GM20000 (cell line): ENCODE results near the gene TACC2.

Source experiments
- DNase-seq: peaks from one replicate; pipeline ENCODE4 v3.0.0; 2012; ENCODE audit warnings: low spot score
- TF ChIP-seq, protein P1 (sequence below): IDR thresholded peaks from 2 replicates; pipeline ENCODE4 v1.5.1; 2012; ENCODE audit warnings: mild to moderate bottlenecking, control low read depth; ENCODE audit errors: extremely low read depth, missing control alignments

TACC2 gene

DNA sequence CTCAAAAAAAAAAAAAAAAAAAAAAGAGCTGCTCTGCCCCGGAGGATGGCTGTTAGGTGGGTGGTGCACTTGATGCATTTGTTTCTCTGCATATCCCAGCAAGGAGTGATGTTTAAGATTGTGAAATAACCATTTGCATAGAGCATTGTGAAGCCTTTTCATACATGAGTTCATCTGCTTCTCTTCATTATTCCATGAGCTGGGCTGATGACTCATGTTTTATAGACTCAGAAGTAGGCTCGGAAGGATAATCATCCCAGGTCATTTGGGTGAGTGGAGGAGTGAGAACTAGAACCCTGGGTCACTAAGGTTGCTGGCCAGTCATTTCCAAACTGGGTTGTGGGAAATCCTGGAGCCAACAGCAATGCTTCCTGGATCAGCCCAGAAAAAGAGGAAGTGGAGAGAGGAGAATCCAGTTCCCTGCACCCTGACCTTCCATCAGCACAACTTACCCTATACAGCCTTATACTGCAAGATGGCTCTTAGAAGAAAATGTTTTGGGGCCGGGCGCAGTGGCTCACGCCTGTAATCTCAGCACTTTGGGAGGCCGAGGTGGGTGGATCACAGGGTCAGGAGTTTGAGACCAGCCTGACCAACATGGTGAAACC, 45.3 kb downstream of the TACC2 start:
- TF ChIP-seq, protein P1, sequence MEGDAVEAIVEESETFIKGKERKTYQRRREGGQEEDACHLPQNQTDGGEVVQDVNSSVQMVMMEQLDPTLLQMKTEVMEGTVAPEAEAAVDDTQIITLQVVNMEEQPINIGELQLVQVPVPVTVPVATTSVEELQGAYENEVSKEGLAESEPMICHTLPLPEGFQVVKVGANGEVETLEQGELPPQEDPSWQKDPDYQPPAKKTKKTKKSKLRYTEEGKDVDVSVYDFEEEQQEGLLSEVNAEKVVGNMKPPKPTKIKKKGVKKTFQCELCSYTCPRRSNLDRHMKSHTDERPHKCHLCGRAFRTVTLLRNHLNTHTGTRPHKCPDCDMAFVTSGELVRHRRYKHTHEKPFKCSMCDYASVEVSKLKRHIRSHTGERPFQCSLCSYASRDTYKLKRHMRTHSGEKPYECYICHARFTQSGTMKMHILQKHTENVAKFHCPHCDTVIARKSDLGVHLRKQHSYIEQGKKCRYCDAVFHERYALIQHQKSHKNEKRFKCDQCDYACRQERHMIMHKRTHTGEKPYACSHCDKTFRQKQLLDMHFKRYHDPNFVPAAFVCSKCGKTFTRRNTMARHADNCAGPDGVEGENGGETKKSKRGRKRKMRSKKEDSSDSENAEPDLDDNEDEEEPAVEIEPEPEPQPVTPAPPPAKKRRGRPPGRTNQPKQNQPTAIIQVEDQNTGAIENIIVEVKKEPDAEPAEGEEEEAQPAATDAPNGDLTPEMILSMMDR, result no peak
- DNase-seq, result no peak

DNA sequence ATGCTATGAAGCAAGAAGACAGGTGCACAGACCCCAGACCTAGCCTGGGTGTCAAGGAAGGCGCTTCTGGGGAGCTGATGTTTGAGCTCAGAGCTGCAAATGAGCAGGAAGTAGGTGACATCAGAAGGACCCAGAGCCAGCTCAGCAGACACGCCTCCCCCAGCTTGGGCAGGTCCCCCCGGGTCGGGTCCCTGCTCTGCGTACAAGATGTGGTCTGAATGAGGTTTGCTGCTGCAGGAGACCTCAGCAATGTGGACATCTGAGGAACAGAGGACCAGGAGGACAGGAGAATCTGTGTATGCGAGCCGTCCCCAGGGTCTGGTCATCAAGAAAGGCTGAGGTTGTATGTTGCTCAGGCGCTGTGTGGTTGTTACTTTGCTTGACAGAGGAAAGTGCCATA, 51.8 kb downstream of the TACC2 start:
- no peak for DNase-seq
- TF ChIP-seq, protein P1, result no peak

DNA sequence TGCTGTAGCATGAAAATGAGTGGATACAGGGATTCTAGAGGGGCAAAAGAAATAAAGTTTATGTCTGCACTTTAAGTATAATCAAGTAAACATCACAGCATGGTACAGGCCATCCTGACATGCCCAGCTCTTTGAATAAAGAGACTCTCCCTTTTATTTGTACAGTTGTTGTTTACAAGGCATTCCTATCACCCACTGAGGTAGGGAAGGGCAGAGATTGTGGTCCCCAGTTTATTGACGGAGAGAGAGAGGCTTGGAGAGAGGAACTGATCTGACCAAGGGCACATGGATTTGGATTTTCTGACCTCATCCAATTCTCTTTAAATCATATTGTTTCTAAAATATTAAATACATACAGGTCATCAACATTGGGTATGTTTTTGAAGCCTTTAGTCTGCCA, 53.9 kb downstream of the TACC2 start:
- DNase-seq, result no peak
- TF ChIP-seq, protein P1, result no peak

DNA sequence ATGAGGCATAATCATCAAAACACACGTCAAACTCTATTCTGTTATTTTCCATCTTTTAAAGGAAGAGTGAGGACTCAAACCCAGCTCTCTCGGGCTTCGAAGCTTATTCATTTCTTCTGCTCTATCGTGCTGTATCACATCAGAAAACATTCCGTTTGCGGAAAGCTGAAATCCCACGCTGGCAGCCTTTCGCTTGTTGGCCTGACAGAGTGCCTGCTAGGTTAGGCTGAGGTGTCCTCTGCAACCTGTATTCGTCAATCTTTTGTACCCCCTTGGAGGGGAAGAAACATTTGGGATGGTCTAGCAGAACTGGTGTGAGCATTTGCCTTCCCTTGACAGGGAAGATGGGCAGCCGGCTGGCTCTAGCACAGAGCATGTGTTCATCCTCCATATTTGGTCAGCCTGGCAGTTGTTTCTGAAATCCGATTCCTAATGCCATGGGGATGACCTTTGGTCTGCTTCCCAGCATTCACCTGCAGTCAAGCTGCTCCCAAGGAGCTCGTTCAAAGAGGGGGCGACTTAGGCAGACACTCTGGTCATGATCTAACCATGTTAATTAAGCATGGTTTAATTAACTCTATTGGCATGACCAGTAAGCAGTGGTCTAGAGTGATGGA, 55.2 kb downstream of the TACC2 start:
- TF ChIP-seq, protein P1, result no peak
- DNase-seq, result no peak

DNA sequence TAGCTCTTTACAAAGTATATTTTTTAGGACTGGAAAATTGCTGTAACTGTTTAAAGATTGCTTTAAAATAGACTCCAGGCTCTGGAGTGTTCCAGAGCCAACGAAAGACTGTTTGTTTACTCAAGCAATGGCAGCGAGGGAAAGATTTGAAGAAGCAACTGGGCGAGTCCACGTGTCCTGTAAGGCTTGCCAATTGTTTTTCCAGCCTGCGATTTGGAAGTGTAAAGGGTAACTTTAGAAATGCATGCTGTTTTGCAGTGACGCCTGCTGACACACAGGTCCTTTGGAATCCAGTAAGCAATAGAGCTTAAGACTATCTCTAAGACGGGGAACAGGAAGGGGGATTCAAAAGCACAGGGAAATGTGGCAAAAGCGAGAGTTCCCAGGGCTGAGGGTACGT, 55.8 kb downstream of the TACC2 start:
- no peak for DNase-seq
- TF ChIP-seq, protein P1, result no peak

DNA sequence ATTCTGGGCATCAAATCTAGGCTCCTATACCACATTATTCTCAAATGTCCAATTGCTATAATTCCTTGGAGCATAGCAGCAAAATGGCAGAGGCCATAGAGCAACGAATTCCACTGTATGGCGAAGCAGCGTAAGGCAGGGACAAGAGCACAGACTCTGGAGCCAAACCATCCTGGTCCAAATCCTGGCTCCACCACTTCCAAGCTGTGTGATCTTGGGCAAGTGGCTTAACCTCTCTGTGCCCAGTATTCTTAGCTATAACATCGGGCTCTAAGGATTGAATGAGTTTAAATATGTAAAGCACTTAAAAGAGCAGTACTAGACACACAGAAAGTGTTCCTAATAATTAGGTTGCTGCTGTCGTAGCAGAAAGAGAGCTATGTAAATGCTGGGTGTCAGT, 56.2 kb downstream of the TACC2 start:
- no peak for DNase-seq
- TF ChIP-seq, protein P1, result no peak

DNA sequence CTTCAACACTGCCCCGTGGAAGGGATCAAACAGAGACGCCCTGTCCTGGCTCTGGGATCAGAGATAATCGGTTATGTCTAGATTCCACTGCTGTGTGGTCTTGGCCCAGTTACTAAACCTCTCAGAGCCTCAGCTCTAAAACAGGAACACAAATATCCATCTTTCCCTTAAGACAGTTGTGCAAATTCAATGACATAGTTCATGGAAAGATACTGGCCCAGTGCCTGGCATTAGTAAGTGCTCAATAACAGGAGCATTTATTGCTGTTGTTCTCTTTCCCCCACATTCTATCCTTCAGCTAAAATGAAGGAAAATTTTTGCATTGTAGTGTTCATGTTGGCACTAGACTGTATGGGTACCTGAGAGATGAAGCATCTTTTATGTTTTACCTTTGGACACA, 58.6 kb downstream of the TACC2 start:
- no peak for DNase-seq
- TF ChIP-seq, protein P1, result no peak
